Measurements from ENCODE around the gene RSRP1. TPM values are rescaled to one million over a fixed set of nuclear protein-coding genes. Genes with fewer than 3 reads are reported as not detected.

Gene RSRP1
- total RNA-seq, 4 donors from 2014 or later = 70.9 to 148 (median 110) TPM

GRCh38 chr1:25255706-25256577, 8.7 kb upstream of the RSRP1 start:
- 84 to 85% methylated on average over 18 of the region's 18 CpGs for WGBS, 2 donors
- no peak overlapping the region for H3K4me3 ChIP-seq (ENCODE audit: low read depth, poor library complexity, severe bottlenecking)
- intact Hi-C loops (cut with DNase I; ENCODE audit: low total_unique reads) = no loop called here
- no peak for DNase-seq (ENCODE audit: low spot score in 2 of 2)
- TF ChIP-seq CTCF (IDR thresholded peaks at IDR 0.05) (no peak), POLR2A (IDR thresholded peaks at IDR 0.05) (no peak)

- intact Hi-C loops (cut with DNase I; ENCODE audit: low total_unique reads) = no loop called here
- TF ChIP-seq CTCF (IDR thresholded peaks at IDR 0.05) (no peak), POLR2A (IDR thresholded peaks at IDR 0.05) (no peak)
- DNase-seq (ENCODE audit: low spot score in 2 of 2) = no peak
Observed at GRCh38 chr1:25253911-25254310, 6.7 kb upstream of the RSRP1 start.

GRCh38 chr1:25247829-25248754, 838 bp upstream of the RSRP1 start:
- intact Hi-C loops (cut with DNase I; ENCODE audit: low total_unique reads) = loop anchor here (5.0 kb wide), 1 partner anchor 1029 kb away; no protein-coding TSS in a partner anchor
- TF ChIP-seq POLR2A (IDR thresholded peaks at IDR 0.05) (no peak), CTCF (IDR thresholded peaks at IDR 0.05) (no peak)
- WGBS, 2 donors = 23 to 28% methylated on average over 24 to 29 of the region's 30 CpGs
- peak overlapping the region; percentile 79 for H3K4me3 ChIP-seq (ENCODE audit: low read depth, poor library complexity, severe bottlenecking)
- no peak for DNase-seq (ENCODE audit: low spot score in 2 of 2)

More at GRCh38 chr1:25253911-25254310, 6.7 kb upstream of the RSRP1 start:
- WGBS, 2 donors = 83 to 84% methylated on average over 2 of the region's 2 CpGs
- no peak overlapping the region for H3K4me3 ChIP-seq (ENCODE audit: low read depth, poor library complexity, severe bottlenecking)

GRCh38 chr1:25246600-25247023, 642 bp downstream of the RSRP1 start:
- peak in 1 of 2 donors; percentile 90 for DNase-seq (ENCODE audit: low spot score in 2 of 2)
- TF ChIP-seq POLR2A (IDR thresholded peaks at IDR 0.05) (no peak), CTCF (IDR thresholded peaks at IDR 0.05) (no peak)
- 0% methylated on average over 30 to 45 of the region's 53 CpGs for WGBS, 2 donors
- intact Hi-C loops (cut with DNase I; ENCODE audit: low total_unique reads) = loop anchor here (5.0 kb wide), 1 partner anchor 1031 kb away; no protein-coding TSS in a partner anchor
- peak overlapping the region; percentile 79 for H3K4me3 ChIP-seq (ENCODE audit: low read depth, poor library complexity, severe bottlenecking)

GRCh38 chr1:25245809-25246599, 1.2 kb downstream of the RSRP1 start:
- WGBS, 2 donors = 22 to 23% methylated on average over 30 of the region's 30 CpGs
- DNase-seq (ENCODE audit: low spot score in 2 of 2) = no peak
- peak overlapping the region; percentile 79 for H3K4me3 ChIP-seq (ENCODE audit: low read depth, poor library complexity, severe bottlenecking)
- no peak for TF ChIP-seq CTCF (IDR thresholded peaks at IDR 0.05)
- TF ChIP-seq POLR2A (IDR thresholded peaks at IDR 0.05) = no peak
- intact Hi-C loops (cut with DNase I; ENCODE audit: low total_unique reads) = loop anchor here (5.0 kb wide), 1 partner anchor 1031 kb away; no protein-coding TSS in a partner anchor

Data from lower leg skin (tissue), 4 donors.